HFFc6 (cell line): ENCODE data around the gene OSGEP. TPM values are rescaled to one million over a fixed set of nuclear protein-coding genes. Genes with fewer than 3 reads are reported as not detected.

Source experiments
- DNase-seq: peaks from one replicate; pipeline ENCODE4 v3.0.0-alpha.2; 2018
- H3K27ac Mint-ChIP-seq: 2 replicates; pipeline ENCODE4 v1.8.0; 2020; ENCODE audit warnings: mild to moderate bottlenecking, mixed read lengths
- H3K27me3 Mint-ChIP-seq: 2 replicates; pipeline ENCODE4 v1.8.0; 2021; ENCODE audit warnings: mild to moderate bottlenecking, moderate library complexity, mixed read lengths; ENCODE audit not compliant: insufficient read depth
- H3K36me3 Mint-ChIP-seq: 2 replicates; pipeline ENCODE4 v1.8.0; 2021; ENCODE audit warnings: low read depth, mixed read lengths
- H3K4me1 Mint-ChIP-seq: 2 replicates; pipeline ENCODE4 v1.8.0; 2020; ENCODE audit warnings: low read depth, mixed read lengths
- H3K4me3 Mint-ChIP-seq: 2 replicates; pipeline ENCODE4 v1.8.0; 2020; ENCODE audit warnings: mild to moderate bottlenecking, moderate library complexity, mixed read lengths
- H3K9me3 Mint-ChIP-seq: 2 replicates; pipeline ENCODE4 v1.8.0; 2020; ENCODE audit warnings: mild to moderate bottlenecking, mixed read lengths
- CTCF ChIP-seq: fragments of 200-600 bp; sonication (generic); IDR thresholded peaks from 2 replicates; pipeline ENCODE4 v1.5.0; 2021; ENCODE audit warnings: antibody characterized with exemption, mild to moderate bottlenecking
- total RNA-seq, 6 experiments: library from RNA; stranded (reverse); fragmentation: NEBNext Ultra II Directional; extraction: Animal tissue kit (Norgen Biotek cat#: 25700); gene quantifications; 2 replicates in 1 of 6; 3 replicates in 5 of 6; pipeline ENCODE4 v1.2.3, GENCODE V29; 2021

OSGEP gene
- total RNA-seq, 6 experiments from 2014 or later, result 26.4 to 33.8 (median 30.7) TPM

GRCh38 chr14:20489093-20489994 is 34.7 kb upstream of the OSGEP start:
- Mint-ChIP-seq H3K36me3 (no peaks in the 10 kb centered on the region), H3K9me3 (no peaks in the 10 kb centered on the region), H3K4me3 (no peak overlapping the region; the same call in 1 of the 2 replicates), H3K27ac (no peak overlapping the region), H3K4me1 (peaks cover 37% of the 10 kb centered on the region), H3K27me3 (peaks cover 4% of the 10 kb centered on the region)
- no peak for TF ChIP-seq CTCF
- DNase-seq, result no peak

GRCh38 chr14:20487396-20487725 is 32.7 kb upstream of the OSGEP start:
- peak; percentile 28; the same call in 1 of the 2 replicates for TF ChIP-seq CTCF
- Mint-ChIP-seq H3K36me3 (no peaks in the 10 kb centered on the region), H3K9me3 (no peaks in the 10 kb centered on the region), H3K4me1 (peaks cover 29% of the 10 kb centered on the region), H3K27ac (no peak overlapping the region), H3K27me3 (peaks cover 5% of the 10 kb centered on the region), H3K4me3 (no peak overlapping the region)
- DNase-seq, result no peak

GRCh38 chr14:20486684-20487395 is 32.2 kb upstream of the OSGEP start:
- no peak overlapping the region for H3K4me3 Mint-ChIP-seq
- no peak for DNase-seq
- peaks cover 23% of the 10 kb centered on the region for H3K4me1 Mint-ChIP-seq
- no peak for TF ChIP-seq CTCF
- peaks cover 5% of the 10 kb centered on the region for H3K27me3 Mint-ChIP-seq
- H3K9me3 Mint-ChIP-seq, result no peaks in the 10 kb centered on the region
- H3K36me3 Mint-ChIP-seq, result no peaks in the 10 kb centered on the region
- no peak overlapping the region for H3K27ac Mint-ChIP-seq

DNA sequence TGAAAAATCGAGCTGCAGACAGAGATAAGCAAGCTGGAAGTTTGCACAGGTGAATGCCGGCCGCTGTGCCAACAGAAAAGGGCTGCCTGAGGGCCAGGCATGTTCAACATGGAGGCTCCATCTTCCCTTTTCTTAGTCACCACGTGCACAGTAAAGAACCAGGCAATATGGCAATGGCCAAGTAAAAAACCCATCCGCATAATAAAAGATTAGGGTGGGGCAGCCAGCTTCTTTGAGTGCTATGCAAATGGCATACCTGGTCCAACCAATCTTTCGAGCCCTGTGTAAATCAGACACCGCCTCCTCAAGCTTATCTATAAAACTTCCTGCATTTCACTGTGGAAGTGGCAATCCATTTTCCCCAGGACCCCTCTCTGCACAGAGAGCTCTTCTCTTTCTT is 31.3 kb upstream of the OSGEP start:
- no peak for TF ChIP-seq CTCF
- peaks cover 5% of the 10 kb centered on the region for H3K27me3 Mint-ChIP-seq
- H3K4me1 Mint-ChIP-seq, result peaks cover 14% of the 10 kb centered on the region
- DNase-seq, result no peak
- H3K36me3 Mint-ChIP-seq, result no peaks in the 10 kb centered on the region
- no peak overlapping the region for H3K4me3 Mint-ChIP-seq
- H3K9me3 Mint-ChIP-seq, result no peaks in the 10 kb centered on the region
- H3K27ac Mint-ChIP-seq, result no peak overlapping the region

DNA sequence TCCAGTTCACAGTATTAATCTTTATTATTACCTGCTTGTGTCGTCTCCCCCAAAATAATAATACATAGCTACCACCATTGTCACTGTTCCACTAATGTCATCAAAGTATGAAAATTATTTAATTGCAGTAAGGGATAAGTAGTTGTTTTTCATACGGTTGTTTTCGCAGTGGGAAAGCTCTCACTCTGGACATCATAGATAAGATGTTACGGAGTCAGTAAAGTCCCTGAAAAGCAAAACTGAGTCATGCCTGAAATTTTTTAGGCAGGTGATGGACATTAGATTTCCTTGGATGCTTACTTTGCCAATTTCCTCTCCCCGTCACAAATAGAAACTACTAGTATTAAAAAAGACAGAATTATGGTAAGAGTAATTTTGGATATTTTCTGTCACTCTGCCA is 27.8 kb upstream of the OSGEP start:
- no peak for DNase-seq
- Mint-ChIP-seq H3K9me3 (no peaks in the 10 kb centered on the region), H3K36me3 (0 out of 2 replicates have a peak, but pooled peaks cover 4% of the 10 kb centered on the region), H3K4me3 (no peak overlapping the region), H3K27me3 (peaks cover 7% of the 10 kb centered on the region), H3K27ac (no peak overlapping the region), H3K4me1 (peaks cover 8% of the 10 kb centered on the region)
- TF ChIP-seq CTCF, result no peak
